Trophoblast cell (in vitro differentiated cells and primary cell): ENCODE data around the gene GMFB.
"Not testable (repeated sequence)": the region's sequence is repeated elsewhere in the genome, so short reads cannot be mapped to it uniquely, and the experiment has no call there.

Experiments
- DNase-seq, 2 donors: peaks; one replicate each; pipeline ENCODE4 v3.0.0-alpha.2; 2016
- H2AFZ ChIP-seq: 2 replicates; pipeline ENCODE4 v1.6.1; 2013; ENCODE audit warnings: low read length, moderate library complexity, mild to moderate bottlenecking; ENCODE audit not compliant: insufficient read depth, poor library complexity
- H2AK5ac ChIP-seq: 2 replicates; pipeline ENCODE4 v1.6.1; 2013; ENCODE audit warnings: mild to moderate bottlenecking, low read length
- H2BK120ac ChIP-seq: 2 replicates; pipeline ENCODE4 v1.6.1; 2013; ENCODE audit warnings: low read length, mild to moderate bottlenecking, moderate library complexity; ENCODE audit not compliant: insufficient read depth, poor library complexity
- H2BK12ac ChIP-seq: 2 replicates; pipeline ENCODE4 v1.6.1; 2013; ENCODE audit warnings: mild to moderate bottlenecking, low read length, moderate library complexity
- H2BK5ac ChIP-seq: 2 replicates; pipeline ENCODE4 v1.6.1; 2013; ENCODE audit warnings: low read length, low read depth, moderate library complexity, mild to moderate bottlenecking; ENCODE audit not compliant: poor library complexity
- H3K14ac ChIP-seq: 2 replicates; pipeline ENCODE4 v1.6.1; 2013; ENCODE audit warnings: mild to moderate bottlenecking, low read length
- H3K18ac ChIP-seq: 2 replicates; pipeline ENCODE4 v1.6.1; 2013; ENCODE audit warnings: mild to moderate bottlenecking, low read length
- H3K23ac ChIP-seq: 2 replicates; pipeline ENCODE4 v1.6.1; 2013; ENCODE audit warnings: low read length
- H3K27ac ChIP-seq: 2 replicates; pipeline ENCODE4 v1.5.1; 2013; ENCODE audit warnings: low read depth, mild to moderate bottlenecking, inconsistent platforms, low read length, moderate library complexity
- H3K27me3 ChIP-seq: 2 replicates; pipeline ENCODE4 v1.6.1; 2013; ENCODE audit warnings: inconsistent platforms, mild to moderate bottlenecking, low read length, moderate library complexity; ENCODE audit not compliant: insufficient read depth
- H3K36me3 ChIP-seq, 2 experiments: 1 replicate in 1 of 2; 2 replicates in 1 of 2; pipeline ENCODE4 v1.6.1; 2013; ENCODE audit warnings: low read length in 2 of 2, mild to moderate bottlenecking in 2 of 2, moderate library complexity in 1 of 2; ENCODE audit not compliant: insufficient read depth in 2 of 2, control insufficient read depth in 1 of 2
- H3K4ac ChIP-seq: 2 replicates; pipeline ENCODE4 v1.6.1; 2013; ENCODE audit warnings: low read depth, mild to moderate bottlenecking, low read length, moderate library complexity
- H3K4me1 ChIP-seq, 2 experiments: 1 replicate in 1 of 2; 2 replicates in 1 of 2; pipeline ENCODE4 v1.6.1; 2013; ENCODE audit warnings: low read length in 2 of 2, mild to moderate bottlenecking in 2 of 2, moderate library complexity in 1 of 2; ENCODE audit not compliant: insufficient read depth in 2 of 2, control insufficient read depth in 1 of 2
- H3K4me2 ChIP-seq: 2 replicates; pipeline ENCODE4 v1.6.1; 2013; ENCODE audit warnings: inconsistent platforms, mild to moderate bottlenecking, low read length, moderate library complexity
- H3K4me3 ChIP-seq: 2 replicates; pipeline ENCODE4 v1.5.1; 2013; ENCODE audit warnings: mild to moderate bottlenecking, low read depth, low read length, inconsistent platforms
- H3K79me1 ChIP-seq: one replicate; pipeline ENCODE4 v1.6.1; 2013; ENCODE audit warnings: low read length
- H3K79me2 ChIP-seq: 2 replicates; pipeline ENCODE4 v1.6.1; 2013; ENCODE audit warnings: low read length, mild to moderate bottlenecking; ENCODE audit not compliant: control insufficient read depth, insufficient read depth, poor library complexity
- H3K9ac ChIP-seq: 2 replicates; pipeline ENCODE4 v1.6.1; 2013; ENCODE audit warnings: mild to moderate bottlenecking, low read length
- H3K9me3 ChIP-seq: 2 replicates; pipeline ENCODE4 v1.6.1; 2013; ENCODE audit warnings: low read depth, mild to moderate bottlenecking, control low read depth, inconsistent platforms, low read length; ENCODE audit not compliant: insufficient read depth
- H4K12ac ChIP-seq: 2 replicates; pipeline ENCODE4 v1.6.1; 2013; ENCODE audit warnings: low read depth, mild to moderate bottlenecking, low read length, moderate library complexity
- H4K8ac ChIP-seq: 2 replicates; pipeline ENCODE4 v1.6.1; 2013; ENCODE audit warnings: low read depth, mild to moderate bottlenecking, low read length, moderate library complexity
- H4K91ac ChIP-seq: one replicate; pipeline ENCODE4 v1.6.1; 2013; ENCODE audit warnings: low read depth, mild to moderate bottlenecking, low read length, moderate library complexity
- WGBS: extraction: QIAGEN DNeasy Blood & Tissue Kit; methylation state at CpG from one replicate; pipeline ENCODE4 v1.1.7; 2013; ENCODE audit warnings: missing lambda C conversion rate; ENCODE audit not compliant: insufficient read length, insufficient coverage; ENCODE audit errors: extremely low coverage; 5-methylcytosine and 5-hydroxymethylcytosine counted together

Gene GMFB

DNA sequence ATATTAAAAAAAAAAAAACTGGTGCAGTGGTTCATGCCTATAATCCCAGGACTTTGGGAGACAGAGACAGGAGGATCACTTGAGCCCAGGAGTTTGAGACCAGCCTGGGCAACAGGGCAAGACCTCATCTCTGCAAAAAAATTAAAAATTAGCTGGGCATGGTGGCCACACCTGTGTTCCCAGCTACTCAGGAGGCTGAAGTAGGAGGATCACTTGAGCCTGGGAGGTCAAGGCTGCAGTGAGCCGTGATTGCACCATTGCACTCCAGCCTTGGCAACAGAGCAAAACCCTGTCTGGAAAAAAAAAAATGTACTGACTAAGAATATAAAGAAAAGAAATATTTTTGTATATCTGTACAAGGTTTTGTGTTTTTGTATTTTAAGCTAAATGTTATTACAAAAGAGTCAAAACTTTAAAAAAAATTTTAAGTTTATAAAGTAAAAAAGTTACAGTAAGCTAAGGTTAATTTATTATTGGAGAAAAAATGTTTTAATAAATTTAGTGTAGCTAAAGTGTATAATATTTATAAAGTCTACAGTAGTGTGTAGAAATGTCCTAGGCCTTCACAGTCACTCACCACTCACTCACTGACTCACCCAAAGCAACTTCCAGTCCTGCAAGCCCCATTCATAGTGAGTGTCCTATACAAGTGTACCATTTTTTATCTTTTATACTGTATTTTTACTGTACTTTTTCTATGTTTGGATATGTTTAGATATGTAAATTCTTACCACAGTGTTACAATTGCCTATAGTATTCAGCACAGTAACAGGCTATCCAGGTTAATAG lies 31.8 kb downstream of the GMFB start:
- not testable (repeated sequence) for H3K36me3 ChIP-seq, H4K12ac ChIP-seq, H3K18ac ChIP-seq, H2AK5ac ChIP-seq, H3K79me1 ChIP-seq, DNase-seq, H3K79me2 ChIP-seq, H3K4ac ChIP-seq, H2BK120ac ChIP-seq, H3K14ac ChIP-seq, H2BK12ac ChIP-seq, H2AFZ ChIP-seq, H3K27me3 ChIP-seq, H2BK5ac ChIP-seq, H3K4me1 ChIP-seq, H4K8ac ChIP-seq, H3K4me3 ChIP-seq, H3K9ac ChIP-seq, H3K27ac ChIP-seq, H3K9me3 ChIP-seq, H3K23ac ChIP-seq, H4K91ac ChIP-seq, H3K4me2 ChIP-seq
- no CpG with 5 or more reads among the region's 1 CpG for WGBS

GRCh38 chr14:54455363-54455762 lies 33.4 kb downstream of the GMFB start:
- no peak overlapping the region for H4K91ac ChIP-seq
- no peak overlapping the region for H2AFZ ChIP-seq
- no peak overlapping the region for H3K4me3 ChIP-seq
- DNase-seq: no peak
- H3K23ac ChIP-seq: no peak overlapping the region
- no peak overlapping the region for H3K18ac ChIP-seq
- no CpG with 5 or more reads among the region's 1 CpG for WGBS
- H2BK12ac ChIP-seq: no peak overlapping the region
- H3K27ac ChIP-seq: no peak overlapping the region
- no peaks in the 10 kb centered on the region for H3K79me1 ChIP-seq
- no peak overlapping the region for H3K4ac ChIP-seq
- H3K4me2 ChIP-seq: no peak overlapping the region
- no peak overlapping the region for H4K8ac ChIP-seq
- H3K79me2 ChIP-seq: no peaks in the 10 kb centered on the region
- no peaks in the 10 kb centered on the region for H3K27me3 ChIP-seq
- no peak overlapping the region for H3K14ac ChIP-seq
- no peak overlapping the region for H3K9ac ChIP-seq
- H3K36me3 ChIP-seq: no peaks in the 10 kb centered on the region
- H3K9me3 ChIP-seq: peaks cover 9% of the 10 kb centered on the region
- no peak overlapping the region for H2BK5ac ChIP-seq
- no peak overlapping the region for H2AK5ac ChIP-seq
- no peaks in the 10 kb centered on the region for H3K4me1 ChIP-seq
- H2BK120ac ChIP-seq: no peak overlapping the region
- H4K12ac ChIP-seq: no peak overlapping the region

- H3K14ac ChIP-seq, H3K4me1 ChIP-seq, H3K4ac ChIP-seq, DNase-seq, H3K79me2 ChIP-seq, H3K9me3 ChIP-seq, H2BK120ac ChIP-seq, H3K79me1 ChIP-seq, H2AK5ac ChIP-seq, H2AFZ ChIP-seq, H4K8ac ChIP-seq, H3K4me3 ChIP-seq, H3K27me3 ChIP-seq, H4K12ac ChIP-seq, H4K91ac ChIP-seq, H3K36me3 ChIP-seq, H2BK12ac ChIP-seq, H3K18ac ChIP-seq, H2BK5ac ChIP-seq, H3K23ac ChIP-seq, H3K4me2 ChIP-seq, H3K27ac ChIP-seq, H3K9ac ChIP-seq: not testable (repeated sequence)
- WGBS: no CpG with 5 or more reads among the region's 5 CpGs
These were observed 34.8 kb downstream of the GMFB start for GRCh38 chr14:54453990-54454389.

GRCh38 chr14:54453252-54453651 lies 35.5 kb downstream of the GMFB start:
- Histone ChIP-seq H3K79me2 (no peaks in the 10 kb centered on the region), H4K91ac (no peak overlapping the region), H2BK5ac (no peak overlapping the region), H3K18ac (no peak overlapping the region), H3K9me3 (no peaks in the 10 kb centered on the region), H4K8ac (no peak overlapping the region), H3K14ac (no peak overlapping the region), H3K79me1 (no peaks in the 10 kb centered on the region), H3K9ac (no peak overlapping the region), H2AFZ (no peak overlapping the region), H2BK120ac (no peak overlapping the region), H4K12ac (no peak overlapping the region), H3K4me3 (no peak overlapping the region), H3K4me1 (no peaks in the 10 kb centered on the region), H3K4ac (no peak overlapping the region), H2AK5ac (no peak overlapping the region), H3K36me3 (no peaks in the 10 kb centered on the region), H3K27ac (no peak overlapping the region), H3K23ac (no peak overlapping the region), H3K27me3 (no peaks in the 10 kb centered on the region), H3K4me2 (no peak overlapping the region), H2BK12ac (no peak overlapping the region)
- DNase-seq: no peak
- WGBS: no CpG with 5 or more reads among the region's 3 CpGs
